Measurements from ENCODE around the gene PHYH. TPM values are rescaled to one million over a fixed set of nuclear protein-coding genes. Genes with fewer than 3 reads are reported as not detected.

PHYH gene
- total and polyA plus RNA-seq, 4 donors, result 45.4 to 139 (median 86.8) TPM

- Histone ChIP-seq H3K9ac (ENCODE audit: low read depth in 1 of 2, low read length in 2 of 2) (no peak overlapping the region), H3K36me3 (ENCODE audit: control insufficient read depth in 4 of 4, insufficient read depth in 3 of 4, low read depth in 1 of 4, low read length in 3 of 4) (peaks cover 19 to 71% (median 46%) of the 10 kb centered on the region in 4 donors)
- WGBS, result 47% methylated on average over 3 of the region's 3 CpGs
These were observed 27.7 kb upstream of the PHYH start for GRCh38 chr10:13327534-13327933.

More at GRCh38 chr10:13327534-13327933, 27.7 kb upstream of the PHYH start:
- TF ChIP-seq ZBTB33 (IDR thresholded peaks at IDR 0.05) (no peak), RAD21 (IDR thresholded peaks at IDR 0.05) (no peak), FOXA2 (IDR thresholded peaks at IDR 0.05) (no peak), MAX (IDR thresholded peaks at IDR 0.05) (no peak), TAF1 (conservative IDR thresholded peaks at IDR 0.05) (no peak), RXRA (IDR thresholded peaks at IDR 0.05) (no peak), GABPA (IDR thresholded peaks at IDR 0.05 in 1 of 2, conservative IDR thresholded peaks at IDR 0.05 in 1 of 2) (no peak), YY1 (IDR thresholded peaks at IDR 0.05) (no peak), HNF4G (IDR thresholded peaks at IDR 0.05) (no peak), NR2F2 (IDR thresholded peaks at IDR 0.05) (no peak), FOXA1 (IDR thresholded peaks at IDR 0.05) (no peak), CTCF (IDR thresholded peaks at IDR 0.05; ENCODE audit: low read depth, low read length, missing input control) (no peak), EGR1 (IDR thresholded peaks at IDR 0.05; ENCODE audit: low read depth in 2 of 2) (no peak), HNF4A (conservative IDR thresholded peaks at IDR 0.05) (no peak), SP1 (IDR thresholded peaks at IDR 0.05) (no peak)
- TF ChIP-seq, protein P1, sequence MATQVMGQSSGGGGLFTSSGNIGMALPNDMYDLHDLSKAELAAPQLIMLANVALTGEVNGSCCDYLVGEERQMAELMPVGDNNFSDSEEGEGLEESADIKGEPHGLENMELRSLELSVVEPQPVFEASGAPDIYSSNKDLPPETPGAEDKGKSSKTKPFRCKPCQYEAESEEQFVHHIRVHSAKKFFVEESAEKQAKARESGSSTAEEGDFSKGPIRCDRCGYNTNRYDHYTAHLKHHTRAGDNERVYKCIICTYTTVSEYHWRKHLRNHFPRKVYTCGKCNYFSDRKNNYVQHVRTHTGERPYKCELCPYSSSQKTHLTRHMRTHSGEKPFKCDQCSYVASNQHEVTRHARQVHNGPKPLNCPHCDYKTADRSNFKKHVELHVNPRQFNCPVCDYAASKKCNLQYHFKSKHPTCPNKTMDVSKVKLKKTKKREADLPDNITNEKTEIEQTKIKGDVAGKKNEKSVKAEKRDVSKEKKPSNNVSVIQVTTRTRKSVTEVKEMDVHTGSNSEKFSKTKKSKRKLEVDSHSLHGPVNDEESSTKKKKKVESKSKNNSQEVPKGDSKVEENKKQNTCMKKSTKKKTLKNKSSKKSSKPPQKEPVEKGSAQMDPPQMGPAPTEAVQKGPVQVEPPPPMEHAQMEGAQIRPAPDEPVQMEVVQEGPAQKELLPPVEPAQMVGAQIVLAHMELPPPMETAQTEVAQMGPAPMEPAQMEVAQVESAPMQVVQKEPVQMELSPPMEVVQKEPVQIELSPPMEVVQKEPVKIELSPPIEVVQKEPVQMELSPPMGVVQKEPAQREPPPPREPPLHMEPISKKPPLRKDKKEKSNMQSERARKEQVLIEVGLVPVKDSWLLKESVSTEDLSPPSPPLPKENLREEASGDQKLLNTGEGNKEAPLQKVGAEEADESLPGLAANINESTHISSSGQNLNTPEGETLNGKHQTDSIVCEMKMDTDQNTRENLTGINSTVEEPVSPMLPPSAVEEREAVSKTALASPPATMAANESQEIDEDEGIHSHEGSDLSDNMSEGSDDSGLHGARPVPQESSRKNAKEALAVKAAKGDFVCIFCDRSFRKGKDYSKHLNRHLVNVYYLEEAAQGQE (IDR thresholded peaks at IDR 0.05), result no peak
- TF ChIP-seq, protein P2, sequence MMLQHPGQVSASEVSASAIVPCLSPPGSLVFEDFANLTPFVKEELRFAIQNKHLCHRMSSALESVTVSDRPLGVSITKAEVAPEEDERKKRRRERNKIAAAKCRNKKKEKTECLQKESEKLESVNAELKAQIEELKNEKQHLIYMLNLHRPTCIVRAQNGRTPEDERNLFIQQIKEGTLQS (IDR thresholded peaks at IDR 0.05), result no peak
- DNase-seq (ENCODE audit: low spot score), result no peak
- H3K9me3 ChIP-seq (ENCODE audit: control insufficient read depth in 4 of 4, low read length in 3 of 4), result no peaks in the 10 kb centered on the region
- no peak overlapping the region for H3K27ac ChIP-seq (ENCODE audit: low read depth in 1 of 2, low read length in 2 of 2)
- no peak overlapping the region for H3K4me3 ChIP-seq (ENCODE audit: low read depth in 1 of 3, low read length in 3 of 3)
- no peaks in the 10 kb centered on the region for H3K27me3 ChIP-seq (ENCODE audit: control insufficient read depth in 4 of 4, insufficient read depth in 4 of 4, low read length in 3 of 4)
- H3K4me1 ChIP-seq (ENCODE audit: control insufficient read depth in 4 of 4, insufficient read depth in 4 of 4, low read length in 3 of 4), result no peaks in the 10 kb centered on the region

Measured in liver (tissue), 9 donors.